H1 (cell line): Measurements from ENCODE around the gene UROC1. TPM values are rescaled to one million over a fixed set of nuclear protein-coding genes. Genes with fewer than 3 reads are reported as not detected.

Experiments
- ASH2L ChIP-seq: fragments of 200-600, 300-600 bp; sonication (generic); IDR thresholded peaks from one replicate; pipeline ENCODE4 v1.7.1; 2017; ENCODE audit warnings: low read length
- NANOG ChIP-seq: IDR thresholded peaks from 2 replicates; pipeline ENCODE4 v1.6.1; 2011; ENCODE audit warnings: low read length, low read depth, mild to moderate bottlenecking, inconsistent platforms; ENCODE audit not compliant: insufficient read depth, poor library complexity, severe bottlenecking
- polyA plus RNA-seq, 7 experiments: library from polyadenylated mRNA; depleted of rRNA in 3 of 7; stranded (reverse) in 5 of 7; unstranded in 2 of 7; fragments of >200 nt in 5 of 7; fragments of 200-250 nt in 2 of 7; gene quantifications; 1 replicate in 5 of 7; 2 replicates in 1 of 7; 4 replicates in 1 of 7; pipeline versions ENCODE4 v1.2.1 to v1.2.3, GENCODE V29; 2011 to 2013; ENCODE audit warnings: missing spikeins in 2 of 7, mixed read lengths in 2 of 7
- total RNA-seq: library from RNA; stranded (reverse); fragmentation: NEBNext Ultra II Directional; extraction: Animal tissue kit (Norgen Biotek cat#: 25700); gene quantifications from 2 replicates; pipeline ENCODE4 v1.2.1, GENCODE V29; 2021
- TF ChIP-seq, protein P1 (sequence below): IDR thresholded peaks from 2 replicates; pipeline ENCODE4 v1.6.1; 2012; ENCODE audit warnings: inconsistent platforms

UROC1 gene
- total and polyA plus RNA-seq, 2 of the 8 experiments (the other 6 are each of a cell fraction or from before 2014, with no cell fraction given): 0.03 TPM; not detected in 1

DNA sequence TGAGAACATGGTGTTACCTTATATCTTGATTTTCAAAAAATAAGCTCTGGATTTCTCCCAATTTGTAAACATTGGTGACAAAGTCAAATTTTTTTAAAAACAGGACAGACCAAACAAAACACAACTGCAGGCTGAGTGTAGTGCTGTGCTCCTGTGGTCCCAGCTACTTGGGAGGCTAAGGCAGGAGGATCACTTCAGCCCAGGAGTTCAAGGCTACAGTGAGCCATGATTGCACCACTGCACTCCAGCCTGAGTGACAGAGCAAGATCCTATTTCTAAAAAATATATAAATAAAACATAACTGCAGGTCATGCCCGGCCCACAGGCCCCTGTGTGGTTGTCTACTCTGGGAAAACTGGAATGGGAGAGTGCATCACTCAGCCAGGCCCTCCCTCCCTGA is 37.9 kb downstream of the UROC1 start (continued):
- TF ChIP-seq NANOG (no peak), ASH2L (no peak)
- TF ChIP-seq, protein P1, sequence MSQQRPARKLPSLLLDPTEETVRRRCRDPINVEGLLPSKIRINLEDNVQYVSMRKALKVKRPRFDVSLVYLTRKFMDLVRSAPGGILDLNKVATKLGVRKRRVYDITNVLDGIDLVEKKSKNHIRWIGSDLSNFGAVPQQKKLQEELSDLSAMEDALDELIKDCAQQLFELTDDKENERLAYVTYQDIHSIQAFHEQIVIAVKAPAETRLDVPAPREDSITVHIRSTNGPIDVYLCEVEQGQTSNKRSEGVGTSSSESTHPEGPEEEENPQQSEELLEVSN: no peak
